Measurements from ENCODE around the gene ATP10A. TPM values are rescaled to one million over a fixed set of nuclear protein-coding genes. Genes with fewer than 3 reads are reported as not detected.

ATP10A gene
- total RNA-seq, 1 donor: 9.7 TPM

GRCh38 chr15:25633862-25634261, 229.3 kb downstream of the ATP10A start:
- DNase-seq (ENCODE audit: low read depth in 2 of 3, low spot score in 2 of 3): no peak

GRCh38 chr15:25631971-25632370, 231.2 kb downstream of the ATP10A start:
- DNase-seq (ENCODE audit: low read depth in 2 of 3, low spot score in 2 of 3): no peak

Small RNA genes lying within 50 kb of the gene (small RNA-seq; reads per million reads assigned to genes)
- gene MIR4715 (not detected), gene RNA5SP390 (not detected)

Measured in hematopoietic multipotent progenitor cell (in vitro differentiated cells).